IMR-90 (cell line): Measurements from ENCODE around the gene TEAD1.

Experiments used
- CTCF ChIP-seq: conservative IDR thresholded peaks from 2 replicates; pipeline ENCODE4 v1.5.1; 2012; ENCODE audit warnings: mild to moderate bottlenecking, low read depth, low read length, improper control_type of control experiment
- POLR2A ChIP-seq: IDR thresholded peaks from 2 replicates; pipeline ENCODE4 v1.6.1; 2012; ENCODE audit warnings: mild to moderate bottlenecking, low read depth, low read length
- RFX5 ChIP-seq: IDR thresholded peaks from 2 replicates; pipeline ENCODE4 v1.8.0; 2012; ENCODE audit warnings: low read depth, mild to moderate bottlenecking, low read length, moderate library complexity

GRCh38 chr11:12951376-12951775 is 277.2 kb downstream of the TEAD1 start:
- TF ChIP-seq POLR2A (no peak), RFX5 (no peak), CTCF (no peak)
